HS-5 (cell line): ENCODE data around the gene SPRR2B.
"Not testable (repeated sequence)": the region's sequence is repeated elsewhere in the genome, so short reads cannot be mapped to it uniquely, and the experiment has no call there.

Source experiments
- DNase-seq: peaks from one replicate; pipeline ENCODE4 v3.0.0-alpha.2; 2012; ENCODE audit warnings: low read depth

Gene SPRR2B

DNA sequence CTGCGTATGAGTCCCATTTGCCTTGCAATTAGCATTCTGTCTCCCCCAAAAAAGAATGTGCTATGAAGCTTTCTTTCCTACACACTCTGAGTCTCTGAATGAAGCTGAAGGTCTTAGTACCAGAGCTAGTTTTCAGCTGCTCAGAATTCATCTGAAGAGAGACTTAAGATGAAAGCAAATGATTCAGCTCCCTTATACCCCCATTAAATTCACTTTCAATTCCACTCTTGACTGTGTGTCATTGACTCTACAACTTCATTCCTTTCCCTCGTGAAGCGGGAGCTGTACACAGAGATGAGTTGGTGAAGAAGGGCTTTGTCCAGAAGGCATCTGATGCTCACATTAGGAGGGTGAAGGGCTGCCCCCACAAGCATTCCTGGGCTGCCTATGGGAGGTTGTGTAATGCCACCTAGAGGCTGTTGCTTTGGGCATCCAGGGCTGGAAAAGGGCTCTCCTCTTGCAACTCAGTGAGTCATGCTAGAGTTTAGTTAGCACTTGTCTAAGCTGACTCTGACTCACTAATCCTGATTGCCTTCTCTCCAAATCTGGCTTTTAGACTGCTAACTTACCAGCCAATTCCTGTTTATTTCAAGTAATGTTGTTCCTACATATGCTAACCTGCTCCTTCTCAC lies 38.6 kb downstream of the SPRR2B start:
- peak; percentile 82 for DNase-seq

DNA sequence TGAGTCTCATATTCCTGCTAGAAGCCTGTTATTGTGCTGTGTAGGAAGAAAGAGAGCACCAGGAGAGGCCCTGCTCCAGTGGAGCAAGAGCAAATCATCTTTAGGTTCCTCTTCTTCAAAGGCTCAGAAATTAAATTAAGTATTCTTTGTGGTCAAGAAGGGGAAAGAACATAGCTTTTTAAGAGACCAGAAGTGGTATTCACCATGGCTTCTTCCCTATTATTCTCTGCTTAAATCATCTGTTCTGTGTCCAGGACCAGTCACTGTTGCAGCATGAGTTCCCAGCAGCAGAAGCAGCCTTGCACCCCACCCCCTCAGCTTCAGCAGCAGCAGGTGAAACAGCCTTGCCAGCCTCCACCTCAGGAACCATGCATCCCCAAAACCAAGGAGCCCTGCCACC lies 39.3 kb downstream of the SPRR2B start:
- DNase-seq: no peak

DNA sequence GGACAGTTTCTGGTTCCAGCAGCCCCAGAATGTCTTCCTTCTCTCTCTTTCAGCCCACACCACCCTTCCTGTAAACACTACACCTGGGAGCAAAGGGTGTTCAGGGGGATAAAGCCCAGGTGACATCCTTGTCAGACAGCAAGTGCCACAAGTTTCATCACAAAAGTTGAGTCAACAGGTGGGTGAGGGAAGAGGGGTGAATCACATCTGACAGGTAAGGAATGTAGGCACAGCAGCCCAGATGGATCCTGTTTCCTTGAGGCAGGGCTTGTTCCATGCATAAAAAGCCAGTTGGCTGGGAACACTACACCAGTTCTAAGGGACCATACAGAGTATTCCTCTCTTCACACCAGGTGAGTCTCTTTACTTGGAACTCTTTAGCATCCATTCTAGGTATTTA lies 40.5 kb downstream of the SPRR2B start, which contains the start of gene SPRR1B:
SPRR1B (plus strand) TSS at position 309 of the 400 bp plus-strand sequence. CDS start 1,143 bp downstream, outside the sequence.
- no peak for DNase-seq

DNA sequence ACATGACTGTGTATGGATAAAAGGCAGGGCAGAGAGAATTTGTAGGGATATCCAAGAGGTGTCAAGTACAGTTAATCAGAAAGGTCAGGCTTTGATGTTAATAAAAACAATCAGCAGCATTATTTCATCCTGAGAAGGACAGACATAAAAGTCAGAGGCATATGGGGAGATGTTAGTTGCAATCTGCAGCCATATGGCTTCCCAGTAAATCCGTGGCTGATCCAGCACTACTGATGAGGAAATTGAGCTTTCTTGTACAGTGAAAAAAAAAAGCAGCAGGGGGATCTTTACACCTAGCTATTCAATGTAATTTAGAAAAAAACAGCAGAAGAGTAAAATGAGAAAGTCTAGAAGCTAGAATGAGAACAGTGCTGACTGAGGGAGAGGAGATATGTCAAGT lies 42.6 kb downstream of the SPRR2B start:
- DNase-seq: no peak

DNA sequence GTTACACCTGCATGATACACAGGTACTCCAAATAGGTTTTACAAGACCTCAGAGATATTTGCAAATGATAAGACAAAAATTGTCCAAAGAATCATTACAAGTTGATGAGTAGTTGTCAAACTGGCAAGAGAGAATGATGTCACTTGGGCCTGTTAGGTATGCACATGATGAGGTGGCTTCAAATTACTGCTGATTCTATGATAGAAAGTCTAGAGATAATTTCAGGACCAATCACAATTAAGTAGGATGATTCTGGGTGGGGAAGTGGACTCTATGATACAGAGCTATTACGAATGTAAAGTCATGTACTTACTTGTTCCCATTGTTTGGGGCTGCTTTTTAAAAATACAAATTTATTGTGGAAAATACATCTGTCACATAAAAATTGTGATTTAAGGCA lies 45.6 kb downstream of the SPRR2B start:
- no peak for DNase-seq

DNA sequence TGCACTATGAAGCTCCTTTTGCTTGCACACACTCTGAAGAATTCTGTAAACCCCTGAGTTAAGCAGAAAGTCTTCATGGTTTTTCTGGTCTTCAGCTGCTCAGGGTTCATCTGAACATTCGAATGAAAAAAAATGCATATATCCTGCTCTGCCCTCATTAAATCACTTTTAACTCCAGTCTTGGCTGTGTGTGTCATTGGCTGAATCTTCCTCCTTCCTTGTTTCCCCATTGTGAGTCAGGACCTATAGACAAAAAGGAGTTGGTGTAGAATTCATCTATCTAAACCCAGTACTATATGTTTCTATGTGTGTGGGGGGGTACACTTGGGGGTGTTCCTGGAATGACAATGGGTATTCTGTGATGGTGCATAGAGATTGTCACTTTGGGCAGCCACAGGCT lies 47.0 kb downstream of the SPRR2B start:
- DNase-seq: no peak

DNA sequence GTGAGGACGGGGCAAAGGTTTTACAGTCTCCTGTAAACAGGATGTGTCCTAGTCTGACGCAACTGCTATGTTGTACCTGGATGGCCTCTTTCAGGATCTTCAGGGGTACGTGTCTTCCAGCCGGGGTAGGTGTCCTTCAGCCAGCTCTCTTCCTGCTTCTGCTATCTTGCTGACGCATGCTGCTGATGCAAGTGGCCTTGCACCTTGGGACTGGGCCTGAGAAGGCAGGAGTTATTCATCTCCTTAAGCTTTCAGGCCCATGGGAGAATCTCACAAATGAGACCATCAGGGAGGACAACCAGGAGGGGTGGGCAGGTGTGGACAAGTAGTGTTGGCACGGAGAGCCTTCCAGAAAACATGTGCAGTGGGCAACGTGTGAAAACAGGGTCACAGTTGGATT lies 48.3 kb downstream of the SPRR2B start:
- DNase-seq: no peak

DNA sequence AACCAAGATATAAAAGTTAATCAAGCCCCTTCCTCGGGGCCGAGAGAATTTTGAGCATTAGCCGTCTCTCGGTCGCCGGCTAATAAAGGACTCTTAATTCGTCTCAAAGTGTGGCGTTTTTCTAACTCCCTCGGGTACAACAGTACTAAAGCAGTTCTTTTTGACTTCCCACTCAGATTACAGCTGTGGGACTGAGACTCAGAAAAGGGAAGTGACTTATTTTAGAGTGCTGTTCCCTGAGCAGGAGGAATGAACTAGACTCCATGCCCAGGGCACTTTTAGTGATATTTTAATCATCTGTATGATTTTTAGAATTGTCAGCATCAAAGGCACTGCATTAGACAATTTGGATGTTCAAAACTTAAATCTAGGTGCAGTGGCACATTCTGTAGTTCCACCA lies 49.1 kb downstream of the SPRR2B start:
- not testable (repeated sequence) for DNase-seq

DNA sequence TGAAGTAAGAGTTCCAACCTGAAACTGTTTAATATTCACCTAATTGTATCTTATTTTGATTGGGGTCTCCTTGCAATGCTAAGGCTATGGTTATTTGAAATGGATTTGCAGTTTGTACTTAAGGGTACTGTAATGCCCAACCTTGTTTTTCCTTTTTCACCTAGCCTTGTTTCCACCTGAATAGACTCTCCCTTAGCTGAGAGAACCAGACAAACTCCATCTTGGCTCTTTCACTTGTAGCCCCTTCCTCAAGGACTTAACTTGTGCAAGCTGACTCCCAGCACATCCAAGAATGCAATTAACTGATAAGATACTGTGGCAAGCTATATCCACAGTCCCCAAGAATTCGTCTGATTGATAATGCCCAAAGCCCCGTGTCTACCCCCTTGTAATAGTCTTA lies 49.6 kb downstream of the SPRR2B start:
- not testable (repeated sequence) for DNase-seq
